GM23248 (cell line): ENCODE data around the gene PJA2. TPM values are rescaled to one million over a fixed set of nuclear protein-coding genes. Genes with fewer than 3 reads are reported as not detected.

Source experiments
- DNase-seq: peaks from one replicate; pipeline ENCODE4 v3.0.0-alpha.2; 2015
- H2AFZ ChIP-seq: fragments of 200-600 bp; sonication (generic); 2 replicates; pipeline ENCODE4 v1.6.1; 2016; ENCODE audit warnings: antibody characterized with exemption
- H3F3A ChIP-seq: fragments of 200-600 bp; sonication (generic); 2 replicates; pipeline ENCODE4 v1.6.1; 2016; ENCODE audit warnings: mild to moderate bottlenecking, antibody characterized with exemption, mixed run types; ENCODE audit not compliant: insufficient read depth
- H3K27ac ChIP-seq: fragments of 200-600 bp; sonication (generic); 2 replicates; pipeline ENCODE4 v1.5.1; 2016; ENCODE audit warnings: mild to moderate bottlenecking
- H3K27me3 ChIP-seq: fragments of 200-600 bp; sonication (generic); replicated peaks from 2 replicates; pipeline ENCODE4 v1.6.1; 2016; ENCODE audit warnings: mild to moderate bottlenecking; ENCODE audit not compliant: insufficient read depth
- H3K36me3 ChIP-seq: fragments of 200-600 bp; sonication (generic); 2 replicates; pipeline ENCODE4 v1.6.1; 2016; ENCODE audit warnings: low read depth, mild to moderate bottlenecking
- H3K4me1 ChIP-seq: fragments of 200-600 bp; sonication (generic); 2 replicates; pipeline ENCODE4 v1.6.1; 2016; ENCODE audit warnings: mild to moderate bottlenecking; ENCODE audit not compliant: insufficient read depth
- H3K4me2 ChIP-seq: fragments of 200-600 bp; sonication (generic); one replicate; pipeline ENCODE4 v1.6.1; 2016; ENCODE audit warnings: mild to moderate bottlenecking; ENCODE audit not compliant: unreplicated experiment
- H3K4me3 ChIP-seq: fragments of 200-600 bp; sonication (generic); 2 replicates; pipeline ENCODE4 v1.5.1; 2016; ENCODE audit warnings: mild to moderate bottlenecking
- H3K79me2 ChIP-seq: fragments of 200-600 bp; sonication (generic); 2 replicates; pipeline ENCODE4 v1.6.1; 2016; ENCODE audit warnings: mild to moderate bottlenecking; ENCODE audit not compliant: insufficient read depth
- H3K9ac ChIP-seq: fragments of 200-600 bp; sonication (generic); 2 replicates; pipeline ENCODE4 v1.6.1; 2016; ENCODE audit warnings: mild to moderate bottlenecking
- H3K9me2 ChIP-seq: fragments of 200-600 bp; sonication (generic); 2 replicates; pipeline ENCODE4 v1.6.1; 2016; ENCODE audit warnings: mixed run types, mild to moderate bottlenecking, moderate library complexity; ENCODE audit not compliant: insufficient read depth
- H3K9me3 ChIP-seq: fragments of 200-600 bp; sonication (generic); one replicate; pipeline ENCODE4 v1.6.1; 2017; ENCODE audit warnings: low read depth
- H4K20me1 ChIP-seq: fragments of 200-600 bp; sonication (generic); 2 replicates; pipeline ENCODE4 v1.6.0; 2016; ENCODE audit not compliant: insufficient read depth
- EZH2 ChIP-seq: fragments of 200-600 bp; sonication (generic); IDR thresholded peaks from 2 replicates; pipeline ENCODE4 v1.6.1; 2018; ENCODE audit warnings: antibody characterized with exemption, mild to moderate bottlenecking; ENCODE audit not compliant: insufficient read depth, poor library complexity, severe bottlenecking
- EZH2phosphoT487 ChIP-seq: fragments of 200-600 bp; sonication (generic); IDR thresholded peaks from 2 replicates; pipeline ENCODE4 v1.6.1; 2018; ENCODE audit warnings: antibody characterized with exemption, moderate library complexity, mild to moderate bottlenecking, low read depth; ENCODE audit not compliant: insufficient read depth
- WGBS, 2 experiments: methylation state at CpG; one replicate each; pipeline ENCODE4 v1.1.6; 2015 to 2017; ENCODE audit warnings: low lambda C conversion rate in 2 of 2, low coverage in 1 of 2; ENCODE audit errors: missing lambda C conversion rate in 2 of 2; 5-methylcytosine and 5-hydroxymethylcytosine counted together
- in situ Hi-C: fragments of 300-500 bp; cut with MboI; formaldehyde crosslinking; loops from 2 replicates; pipeline ENCODE4 v1.15.0; 2020
- polyA plus RNA-seq: library from polyadenylated mRNA; unstranded; fragments of >200 nt; fragmentation: Nextera tagmentation; extraction: Ambion mirVana; gene quantifications from 2 replicates; pipeline ENCODE4 v1.2.1, GENCODE V29; 2016
- total RNA-seq: library from RNA; depleted of rRNA; stranded (reverse); fragments of >200 nt; shearing (Covaris generic); gene quantifications from 2 replicates; pipeline ENCODE4 v1.2.3, GENCODE V29; 2014

PJA2 gene
- total and polyA plus RNA-seq, 2 experiments from 2014 or later = 76.4 to 95.3 TPM

DNA sequence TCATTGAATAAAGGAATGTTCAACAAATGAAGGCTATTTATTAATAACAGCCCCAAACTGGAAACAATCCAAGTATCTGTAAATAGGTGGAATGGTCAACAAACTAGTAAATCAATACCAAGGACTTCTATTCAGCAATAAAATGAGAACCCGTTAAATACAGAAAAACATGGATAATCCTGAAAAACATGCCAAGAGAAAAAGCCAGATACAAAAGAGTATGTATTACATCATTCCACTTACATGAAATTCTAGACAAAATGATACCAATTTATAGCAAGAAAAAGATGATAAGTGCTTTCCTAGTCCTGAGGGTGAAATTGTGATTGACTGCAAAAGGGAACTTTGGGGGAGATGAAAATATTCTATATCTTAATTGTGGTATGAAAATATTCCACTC lies 3.1 kb downstream of the PJA2 start:
- in situ Hi-C loops = no loop called here

GRCh38 chr5:109404428-109404960 lies 5.3 kb downstream of the PJA2 start:
- Histone ChIP-seq H3K27ac (no peak overlapping the region), H3K79me2 (peaks cover 96% of the 10 kb centered on the region), H3K36me3 (no peaks in the 10 kb centered on the region), H3K9me2 (no peaks in the 10 kb centered on the region), H3K4me3 (no peak overlapping the region), H3F3A (peaks cover 29% of the 10 kb centered on the region), H3K27me3 (no peaks in the 10 kb centered on the region), H4K20me1 (peaks cover 32% of the 10 kb centered on the region; the same call in 1 of the 2 replicates), H3K9me3 (no peaks in the 10 kb centered on the region), H3K4me2 (no peak overlapping the region), H2AFZ (no peak overlapping the region), H3K4me1 (peaks cover 25% of the 10 kb centered on the region), H3K9ac (no peak overlapping the region)
- no peak for DNase-seq
- TF ChIP-seq EZH2phosphoT487 (no peak), EZH2 (no peak)
- 89 to 96% methylated on average over 6 of the region's 6 CpGs for WGBS, 2 experiments
- in situ Hi-C loops = no loop called here

More for the DNA sequence above, 3.1 kb downstream of the PJA2 start:
- Histone ChIP-seq H3K27ac (peak overlapping the region; percentile 99), H3K4me2 (peak overlapping the region; percentile 94), H3K4me3 (peak overlapping the region; percentile 100), H3K36me3 (no peaks in the 10 kb centered on the region), H4K20me1 (peaks cover 25% of the 10 kb centered on the region; the same call in 1 of the 2 replicates), H3K9ac (peak overlapping the region; percentile 99), H3K4me1 (peaks cover 33% of the 10 kb centered on the region), H2AFZ (no peak overlapping the region), H3K9me2 (no peaks in the 10 kb centered on the region), H3K9me3 (no peaks in the 10 kb centered on the region), H3K27me3 (no peaks in the 10 kb centered on the region), H3F3A (peaks cover 39% of the 10 kb centered on the region), H3K79me2 (peaks cover 75% of the 10 kb centered on the region)
- TF ChIP-seq EZH2phosphoT487 (no peak), EZH2 (no peak)
- WGBS, 2 experiments = 0 to 3% methylated on average over 1 of the region's 1 CpG
- DNase-seq = peak; percentile 21

DNA sequence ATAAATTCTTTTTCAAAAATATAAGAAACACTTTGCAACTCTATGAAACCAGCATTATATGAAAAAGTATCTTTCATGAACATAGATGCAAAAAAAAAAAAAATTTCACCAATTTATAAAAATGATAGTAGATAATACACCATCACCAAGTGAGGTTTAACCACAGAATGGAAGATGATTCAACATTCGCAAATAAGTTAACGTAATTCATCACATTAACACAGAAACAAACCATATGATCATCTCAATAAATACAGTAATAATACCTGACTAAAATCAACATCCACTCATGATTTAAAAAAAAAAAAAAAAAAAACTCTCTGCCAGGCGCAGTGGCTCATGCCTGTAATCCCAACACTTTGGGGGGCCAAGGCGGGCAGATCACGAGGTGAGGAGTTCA lies 6.3 kb downstream of the PJA2 start:
- in situ Hi-C loops = no loop called here
- H3K9me2 ChIP-seq = no peaks in the 10 kb centered on the region
- H3K27me3 ChIP-seq = no peaks in the 10 kb centered on the region
- H3K79me2 ChIP-seq = peaks cover 99% of the 10 kb centered on the region
- H3K9ac ChIP-seq = no peak overlapping the region
- H3K36me3 ChIP-seq = no peaks in the 10 kb centered on the region
- no peak for DNase-seq
- H2AFZ ChIP-seq = no peak overlapping the region
- H3K4me3 ChIP-seq = no peak overlapping the region
- no peak overlapping the region for H3K27ac ChIP-seq
- TF ChIP-seq EZH2phosphoT487 (no peak), EZH2 (no peak)
- WGBS, 2 experiments = 87 to 90% methylated on average over 5 of the region's 5 CpGs
- no peak overlapping the region for H3K4me2 ChIP-seq
- peaks cover 37% of the 10 kb centered on the region; the same call in 1 of the 2 replicates for H4K20me1 ChIP-seq
- no peaks in the 10 kb centered on the region for H3K9me3 ChIP-seq
- H3F3A ChIP-seq = peaks cover 23% of the 10 kb centered on the region
- H3K4me1 ChIP-seq = peaks cover 25% of the 10 kb centered on the region

DNA sequence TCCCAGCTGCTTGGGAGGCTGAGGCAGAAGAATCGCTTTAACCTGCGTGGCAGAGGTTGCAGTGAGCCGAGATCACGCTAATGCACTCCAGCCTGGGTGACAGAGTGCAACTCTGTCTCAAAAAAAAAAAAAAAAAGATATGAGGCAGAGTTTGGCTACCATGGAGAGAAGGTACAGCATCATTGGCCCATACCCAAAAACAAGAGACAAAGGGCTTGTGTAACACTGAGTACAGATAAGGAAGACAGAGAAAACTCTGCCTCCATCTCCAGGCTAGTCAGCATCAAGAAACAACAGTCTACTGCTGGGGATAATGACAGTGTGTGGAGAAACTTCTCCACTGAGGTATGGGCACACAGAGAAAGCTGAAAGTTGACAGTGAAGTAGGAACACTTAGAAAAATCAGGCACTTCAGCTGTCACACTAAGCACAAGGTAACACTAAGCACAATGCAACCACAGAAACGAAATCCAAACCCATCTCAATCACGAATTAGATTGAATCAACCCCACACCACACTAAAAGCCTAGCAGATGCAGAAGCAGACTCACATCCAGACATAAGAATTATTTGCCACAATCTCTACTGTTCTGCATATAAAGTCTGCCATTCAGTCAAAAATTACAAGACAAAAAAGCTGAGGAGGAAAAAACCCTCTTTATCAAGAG lies 10.5 kb downstream of the PJA2 start:
- H3K4me1 ChIP-seq = 0 out of 2 replicates have a peak, but pooled peaks cover 7% of the 10 kb centered on the region
- TF ChIP-seq EZH2phosphoT487 = no peak
- no peak for TF ChIP-seq EZH2
- H3K27ac ChIP-seq = no peak overlapping the region
- H3K9me2 ChIP-seq = no peaks in the 10 kb centered on the region
- peaks cover 99% of the 10 kb centered on the region for H3K79me2 ChIP-seq
- no peak overlapping the region for H3K4me2 ChIP-seq
- no peaks in the 10 kb centered on the region for H3K9me3 ChIP-seq
- no peaks in the 10 kb centered on the region for H3K36me3 ChIP-seq
- H2AFZ ChIP-seq = no peak overlapping the region
- H3F3A ChIP-seq = no peaks in the 10 kb centered on the region
- H4K20me1 ChIP-seq = peaks cover 38% of the 10 kb centered on the region; the same call in 1 of the 2 replicates
- H3K9ac ChIP-seq = no peak overlapping the region
- H3K4me3 ChIP-seq = no peak overlapping the region
- H3K27me3 ChIP-seq = no peaks in the 10 kb centered on the region
- in situ Hi-C loops = no loop called here
- peak; percentile 38 for DNase-seq
- WGBS, 2 experiments = 88 to 91% methylated on average over 6 of the region's 6 CpGs
